ENCODE data around the gene TBC1D21.
A peak's percentile ranks its signal among the peaks of the same experiment; 100 is the strongest.

The TBC1D21 gene

GRCh38 chr15:73907035-73907408, 33.7 kb downstream of the TBC1D21 start:
- DNase-seq (ENCODE audit: low read depth in 2 of 2, low spot score in 1 of 2) = no peak

GRCh38 chr15:73908030-73908821, 34.9 kb downstream of the TBC1D21 start:
- DNase-seq (ENCODE audit: low read depth in 2 of 2, low spot score in 1 of 2) = peak; percentile 29 to 47

- no peak for DNase-seq (ENCODE audit: low read depth in 2 of 2, low spot score in 1 of 2)
Measured at GRCh38 chr15:73908822-73909122, 35.4 kb downstream of the TBC1D21 start.

GRCh38 chr15:73909651-73910050, 36.3 kb downstream of the TBC1D21 start:
- no peak for DNase-seq (ENCODE audit: low read depth in 2 of 2, low spot score in 1 of 2)

- no peak for DNase-seq (ENCODE audit: low read depth in 2 of 2, low spot score in 1 of 2)
Measured at GRCh38 chr15:73910522-73911303, 37.3 kb downstream of the TBC1D21 start.

GRCh38 chr15:73912030-73912596, 38.7 kb downstream of the TBC1D21 start:
- no peak for DNase-seq (ENCODE audit: low read depth in 2 of 2, low spot score in 1 of 2)

GRCh38 chr15:73914145-73914544, 40.8 kb downstream of the TBC1D21 start:
- no peak for DNase-seq (ENCODE audit: low read depth in 2 of 2, low spot score in 1 of 2)

GRCh38 chr15:73915082-73915481, 41.7 kb downstream of the TBC1D21 start:
- DNase-seq (ENCODE audit: low read depth in 2 of 2, low spot score in 1 of 2) = no peak

- no peak for DNase-seq (ENCODE audit: low read depth in 2 of 2, low spot score in 1 of 2)
Measured at GRCh38 chr15:73918784-73919183, 45.4 kb downstream of the TBC1D21 start.

- no peak for DNase-seq (ENCODE audit: low read depth in 2 of 2, low spot score in 1 of 2)
Measured at GRCh38 chr15:73919706-73920105, 46.3 kb downstream of the TBC1D21 start.

GRCh38 chr15:73921254-73921925, 48.0 kb downstream of the TBC1D21 start:
- DNase-seq (ENCODE audit: low read depth in 2 of 2, low spot score in 1 of 2) = no peak

GRCh38 chr15:73922186-73923151, 49.1 kb downstream of the TBC1D21 start:
- no peak for DNase-seq (ENCODE audit: low read depth in 2 of 2, low spot score in 1 of 2)

GRCh38 chr15:73923156-73923487, 49.8 kb downstream of the TBC1D21 start:
- DNase-seq (ENCODE audit: low read depth in 2 of 2, low spot score in 1 of 2) = no peak

GRCh38 chr15:73923488-73924164, 50.3 kb downstream of the TBC1D21 start:
- no peak for DNase-seq (ENCODE audit: low read depth in 2 of 2, low spot score in 1 of 2)

GRCh38 chr15:73924171-73924921, 51.0 kb downstream of the TBC1D21 start:
- DNase-seq (ENCODE audit: low read depth in 2 of 2, low spot score in 1 of 2) = no peak

- no peak for DNase-seq (ENCODE audit: low read depth in 2 of 2, low spot score in 1 of 2)
Measured at GRCh38 chr15:73925848-73926218, 52.5 kb downstream of the TBC1D21 start.

GRCh38 chr15:73926219-73927002, 53.0 kb downstream of the TBC1D21 start, which contains the start of gene LOXL1:
Gene LOXL1, plus strand, starts transcription at chr15:73926462. Its CDS starts 322 bp downstream, at chr15:73926784.
- no peak for DNase-seq (ENCODE audit: low read depth in 2 of 2, low spot score in 1 of 2)

GRCh38 chr15:73927003-73927475, 53.7 kb downstream of the TBC1D21 start:
- peak in 1 of 2 donors; percentile 6 for DNase-seq (ENCODE audit: low read depth in 2 of 2, low spot score in 1 of 2)

All from stimulated activated CD8-positive, alpha-beta memory T cell treated with anti-CD3 and anti-CD28 coated beads, Interleukin-4, amount 100 ng/mL, for 4 hours (primary cell).